GM23338 (cell line): ENCODE measurements around the gene KCNJ13. TPM values are rescaled to one million over a fixed set of nuclear protein-coding genes. Genes with fewer than 3 reads are reported as not detected.

Experiments
- ATAC-seq: fragments of 200-7000 bp; cut with Tn5 transposase; 3 replicates; pipeline ENCODE4 v1.9.1; 2020
- DNase-seq: peaks from one replicate; pipeline ENCODE4 v3.0.0-alpha.2; 2015; ENCODE audit warnings: low spot score
- H2AFZ ChIP-seq: fragments of 200-600 bp; sonication (generic); 2 replicates; pipeline ENCODE4 v1.8.0; 2016; ENCODE audit warnings: antibody characterized with exemption, mild to moderate bottlenecking, moderate library complexity
- H3F3A ChIP-seq: fragments of 200-600 bp; sonication (generic); replicated peaks from 2 replicates; pipeline ENCODE4 v1.8.0; 2017; ENCODE audit warnings: antibody characterized with exemption, mixed run types, low read depth
- H3K27ac ChIP-seq: fragments of 200-600 bp; sonication (generic); 2 replicates; pipeline ENCODE4 v1.6.1; 2016; ENCODE audit warnings: low read depth
- H3K27me3 ChIP-seq: fragments of 200-600 bp; sonication (generic); 2 replicates; pipeline ENCODE4 v1.8.0; 2016; ENCODE audit warnings: mild to moderate bottlenecking, mixed run types, moderate library complexity; ENCODE audit not compliant: insufficient read depth
- H3K36me3 ChIP-seq: fragments of 200-600 bp; sonication (generic); 2 replicates; pipeline ENCODE4 v1.8.0; 2016; ENCODE audit warnings: mild to moderate bottlenecking; ENCODE audit not compliant: insufficient read depth
- H3K4me1 ChIP-seq: fragments of 200-600 bp; sonication (generic); 2 replicates; pipeline ENCODE4 v1.8.0; 2016; ENCODE audit warnings: mild to moderate bottlenecking, moderate library complexity; ENCODE audit not compliant: insufficient read depth
- H3K4me2 ChIP-seq: fragments of 200-600 bp; sonication (generic); 2 replicates; pipeline ENCODE4 v1.7.1; 2017; ENCODE audit warnings: mixed run types
- H3K4me3 ChIP-seq: fragments of 200-600 bp; sonication (generic); 2 replicates; pipeline ENCODE4 v1.6.1; 2016; ENCODE audit warnings: mixed run types
- H3K79me2 ChIP-seq: fragments of 200-600 bp; sonication (generic); replicated peaks from 2 replicates; pipeline ENCODE4 v1.8.0; 2017; ENCODE audit warnings: mild to moderate bottlenecking; ENCODE audit not compliant: insufficient read depth
- H3K9me2 ChIP-seq: fragments of 200-600 bp; sonication (generic); 2 replicates; pipeline ENCODE4 v1.8.0; 2017; ENCODE audit not compliant: insufficient read depth
- H4K20me1 ChIP-seq: fragments of 200-600 bp; sonication (generic); replicated peaks from 2 replicates; pipeline ENCODE4 v1.8.0; 2017; ENCODE audit warnings: mild to moderate bottlenecking; ENCODE audit not compliant: insufficient read depth
- H3K27ac Mint-ChIP-seq: 2 replicates; pipeline ENCODE4 v1.8.0; 2020; ENCODE audit warnings: inconsistent platforms, mild to moderate bottlenecking, moderate library complexity, mixed read lengths
- H3K27me3 Mint-ChIP-seq: 3 replicates; pipeline ENCODE4 v1.8.0; 2022; ENCODE audit warnings: low read depth, mild to moderate bottlenecking, moderate library complexity, mixed read lengths, inconsistent platforms; ENCODE audit not compliant: insufficient read depth, poor library complexity
- H3K36me3 Mint-ChIP-seq: 3 replicates; pipeline ENCODE4 v1.8.0; 2021; ENCODE audit warnings: low read depth, mild to moderate bottlenecking, inconsistent platforms, moderate library complexity, mixed read lengths
- H3K4me1 Mint-ChIP-seq: 3 replicates; pipeline ENCODE4 v1.8.0; 2020; ENCODE audit warnings: mild to moderate bottlenecking, inconsistent platforms, mixed read lengths
- H3K4me3 Mint-ChIP-seq: 3 replicates; pipeline ENCODE4 v1.8.0; 2021; ENCODE audit warnings: moderate library complexity, mild to moderate bottlenecking, inconsistent platforms, mixed read lengths
- H3K9me3 Mint-ChIP-seq: 3 replicates; pipeline ENCODE4 v1.8.0; 2020; ENCODE audit warnings: moderate library complexity, mild to moderate bottlenecking, inconsistent platforms, mixed read lengths
- CREB1 ChIP-seq: fragments of 250-450 bp; sonication (Bioruptor Pico); IDR thresholded peaks from 2 replicates; pipeline ENCODE4 v1.5.0; 2020; ENCODE audit warnings: low read depth, mild to moderate bottlenecking, moderate library complexity
- EZH2 ChIP-seq: fragments of 200-600 bp; sonication (generic); IDR thresholded peaks from one replicate; pipeline ENCODE4 v1.8.0; 2017; ENCODE audit warnings: antibody characterized with exemption, mild to moderate bottlenecking, low read depth; ENCODE audit not compliant: unreplicated experiment
- EZH2phosphoT487 ChIP-seq: fragments of 200-600 bp; sonication (generic); IDR thresholded peaks from one replicate; pipeline ENCODE4 v1.8.1; 2018; ENCODE audit warnings: antibody characterized with exemption; ENCODE audit not compliant: unreplicated experiment
- JUNB ChIP-seq: IDR thresholded peaks from one replicate; pipeline ENCODE4 v1.6.1; 2016; ENCODE audit warnings: antibody characterized with exemption; ENCODE audit not compliant: unreplicated experiment
- NANOG ChIP-seq: IDR thresholded peaks from 2 replicates; pipeline ENCODE4 v1.6.1; 2016; ENCODE audit warnings: antibody characterized with exemption, borderline replicate concordance
- POLR2AphosphoS5 ChIP-seq: IDR thresholded peaks from 2 replicates; pipeline ENCODE4 v1.6.1; 2016; ENCODE audit warnings: antibody characterized with exemption, low read depth
- ZNF114 ChIP-seq: fragments of 250-450 bp; sonication (Bioruptor Pico); IDR thresholded peaks from 2 replicates; pipeline ENCODE4 v1.5.0; 2020; ENCODE audit warnings: mild to moderate bottlenecking, moderate library complexity
- ZNF331 ChIP-seq: fragments of 250-450 bp; sonication (Bioruptor Pico); IDR thresholded peaks from 2 replicates; pipeline ENCODE4 v1.5.0; 2020; ENCODE audit warnings: low read depth, mild to moderate bottlenecking, moderate library complexity
- ZNF462 ChIP-seq: fragments of 250-450 bp; sonication (Bioruptor Pico); IDR thresholded peaks from 2 replicates; pipeline ENCODE4 v1.5.0; 2020; ENCODE audit warnings: mild to moderate bottlenecking, moderate library complexity
- polyA plus RNA-seq: library from polyadenylated mRNA; unstranded; fragments of >200 nt; fragmentation: Nextera tagmentation; extraction: Ambion mirVana; gene quantifications from 2 replicates; pipeline ENCODE4 v1.2.1, GENCODE V29; 2016
- total RNA-seq: library from RNA; depleted of rRNA; stranded (reverse); fragments of >200 nt; shearing (Covaris generic); gene quantifications from 2 replicates; pipeline ENCODE4 v1.2.3, GENCODE V29; 2014
- TF ChIP-seq, protein P1 (sequence below): IDR thresholded peaks from 2 replicates; pipeline ENCODE4 v1.6.1; 2016; ENCODE audit warnings: antibody characterized with exemption
- TF ChIP-seq, protein P2 (sequence below), 2 experiments: fragments of 200-600 bp in 1 of 2; sonication (generic) in 1 of 2; conservative IDR thresholded peaks; 2 replicates each; pipeline versions ENCODE4 v1.5.1 to v1.6.1; 2016 to 2017; ENCODE audit warnings: antibody characterized with exemption in 2 of 2, low read depth in 2 of 2, mild to moderate bottlenecking in 2 of 2, moderate library complexity in 1 of 2

KCNJ13 gene
- total and polyA plus RNA-seq, 2 experiments from 2014 or later: 0.37 TPM; not detected in 1

GRCh38 chr2:232750135-232750671, 26.2 kb downstream of the KCNJ13 start:
- H4K20me1 ChIP-seq: peaks cover 8% of the 10 kb centered on the region; the same call in 1 of the 2 replicates
- no peak overlapping the region for H2AFZ ChIP-seq
- H3K4me1 ChIP-seq: no peaks in the 10 kb centered on the region
- Mint-ChIP-seq H3K4me1 (no peaks in the 10 kb centered on the region), H3K27me3 (peaks cover 3% of the 10 kb centered on the region), H3K36me3 (peaks cover 26% of the 10 kb centered on the region; the same call in 2 of the 3 replicates), H3K4me3 (no peak overlapping the region), H3K27ac (no peak overlapping the region), H3K9me3 (no peaks in the 10 kb centered on the region)
- ATAC-seq (no peak), DNase-seq (no peak)
- H3K4me2 ChIP-seq: no peak overlapping the region
- H3F3A ChIP-seq: no peaks in the 10 kb centered on the region
- H3K27ac ChIP-seq: no peak overlapping the region
- no peak for TF ChIP-seq ZNF462 (CRISPR knock-in tag)
- TF ChIP-seq EZH2phosphoT487: no peak
- TF ChIP-seq JUNB: no peak
- no peak for TF ChIP-seq CREB1
- no peak for TF ChIP-seq NANOG
- TF ChIP-seq ZNF331: no peak
- no peak for TF ChIP-seq EZH2
- TF ChIP-seq, protein P1, sequence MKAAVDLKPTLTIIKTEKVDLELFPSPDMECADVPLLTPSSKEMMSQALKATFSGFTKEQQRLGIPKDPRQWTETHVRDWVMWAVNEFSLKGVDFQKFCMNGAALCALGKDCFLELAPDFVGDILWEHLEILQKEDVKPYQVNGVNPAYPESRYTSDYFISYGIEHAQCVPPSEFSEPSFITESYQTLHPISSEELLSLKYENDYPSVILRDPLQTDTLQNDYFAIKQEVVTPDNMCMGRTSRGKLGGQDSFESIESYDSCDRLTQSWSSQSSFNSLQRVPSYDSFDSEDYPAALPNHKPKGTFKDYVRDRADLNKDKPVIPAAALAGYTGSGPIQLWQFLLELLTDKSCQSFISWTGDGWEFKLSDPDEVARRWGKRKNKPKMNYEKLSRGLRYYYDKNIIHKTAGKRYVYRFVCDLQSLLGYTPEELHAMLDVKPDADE: no peak
- no peak for TF ChIP-seq ZNF114 (CRISPR knock-in tag)
- TF ChIP-seq, protein P2, sequence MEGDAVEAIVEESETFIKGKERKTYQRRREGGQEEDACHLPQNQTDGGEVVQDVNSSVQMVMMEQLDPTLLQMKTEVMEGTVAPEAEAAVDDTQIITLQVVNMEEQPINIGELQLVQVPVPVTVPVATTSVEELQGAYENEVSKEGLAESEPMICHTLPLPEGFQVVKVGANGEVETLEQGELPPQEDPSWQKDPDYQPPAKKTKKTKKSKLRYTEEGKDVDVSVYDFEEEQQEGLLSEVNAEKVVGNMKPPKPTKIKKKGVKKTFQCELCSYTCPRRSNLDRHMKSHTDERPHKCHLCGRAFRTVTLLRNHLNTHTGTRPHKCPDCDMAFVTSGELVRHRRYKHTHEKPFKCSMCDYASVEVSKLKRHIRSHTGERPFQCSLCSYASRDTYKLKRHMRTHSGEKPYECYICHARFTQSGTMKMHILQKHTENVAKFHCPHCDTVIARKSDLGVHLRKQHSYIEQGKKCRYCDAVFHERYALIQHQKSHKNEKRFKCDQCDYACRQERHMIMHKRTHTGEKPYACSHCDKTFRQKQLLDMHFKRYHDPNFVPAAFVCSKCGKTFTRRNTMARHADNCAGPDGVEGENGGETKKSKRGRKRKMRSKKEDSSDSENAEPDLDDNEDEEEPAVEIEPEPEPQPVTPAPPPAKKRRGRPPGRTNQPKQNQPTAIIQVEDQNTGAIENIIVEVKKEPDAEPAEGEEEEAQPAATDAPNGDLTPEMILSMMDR (conservative IDR thresholded peaks at IDR 0.05; ENCODE audit: low read depth in 2 of 2): no peak
- TF ChIP-seq POLR2AphosphoS5: no peak
- H3K36me3 ChIP-seq: peaks cover 16% of the 10 kb centered on the region
- H3K4me3 ChIP-seq: no peak overlapping the region
- H3K9me2 ChIP-seq: no peaks in the 10 kb centered on the region
- no peaks in the 10 kb centered on the region for H3K79me2 ChIP-seq
- no peaks in the 10 kb centered on the region for H3K27me3 ChIP-seq
